ENCODE measurements around the gene ARRDC3.
"Not testable (repeated sequence)": the region's sequence is repeated elsewhere in the genome, so short reads cannot be mapped to it uniquely, and the experiment has no call there.

The ARRDC3 gene

GRCh38 chr5:91340532-91340931 is 42.6 kb downstream of the ARRDC3 start:
- Histone ChIP-seq H3K27me3 (replicated peaks in 2 of 5; ENCODE audit: control insufficient read depth in 4 of 5, insufficient read depth in 5 of 5, low read length in 4 of 5) (no peaks in the 10 kb centered on the region), H3K4me3 (ENCODE audit: control insufficient read depth in 1 of 7, extremely low read depth in 1 of 7, insufficient read depth in 4 of 7, low read depth in 2 of 7, low read length in 6 of 7) (no peak overlapping the region), H3K4me1 (ENCODE audit: control extremely low read depth in 1 of 4, control insufficient read depth in 4 of 4, insufficient read depth in 4 of 4, low read length in 3 of 4) (no peaks in the 10 kb centered on the region), H3K9me3 (ENCODE audit: control extremely low read depth in 1 of 5, control insufficient read depth in 4 of 5, insufficient read depth in 2 of 5, low read depth in 1 of 5, low read length in 4 of 5) (no peaks in the 10 kb centered on the region), H3K27ac (ENCODE audit: insufficient read depth in 1 of 2, low read depth in 1 of 2, low read length in 2 of 2, poor library complexity in 1 of 2, severe bottlenecking in 2 of 2) (no peak overlapping the region), H3K36me3 (ENCODE audit: control insufficient read depth in 4 of 4, insufficient read depth in 4 of 4, low read length in 3 of 4) (no peaks in the 10 kb centered on the region)
- WGBS (ENCODE audit: insufficient coverage) = no CpG with 5 or more reads among the region's 3 CpGs
- ChIA-PET CTCF (interaction anchor here (0.6 kb wide), 1 partner anchor 119 kb away, joined by 3 read pairs; no protein-coding TSS in a partner anchor), POLR2A (no interaction called here)
- DNase-seq = no peak

GRCh38 chr5:91339063-91339705 is 43.9 kb downstream of the ARRDC3 start:
- no peak overlapping the region for H3K27ac ChIP-seq (ENCODE audit: insufficient read depth in 1 of 2, low read depth in 1 of 2, low read length in 2 of 2, poor library complexity in 1 of 2, severe bottlenecking in 2 of 2)
- H3K9me3 ChIP-seq (ENCODE audit: control extremely low read depth in 1 of 5, control insufficient read depth in 4 of 5, insufficient read depth in 2 of 5, low read depth in 1 of 5, low read length in 4 of 5) = no peaks in the 10 kb centered on the region
- no peaks in the 10 kb centered on the region for H3K4me1 ChIP-seq (ENCODE audit: control extremely low read depth in 1 of 4, control insufficient read depth in 4 of 4, insufficient read depth in 4 of 4, low read length in 3 of 4)
- no peak overlapping the region for H3K4me3 ChIP-seq (ENCODE audit: control insufficient read depth in 1 of 7, extremely low read depth in 1 of 7, insufficient read depth in 4 of 7, low read depth in 2 of 7, low read length in 6 of 7)
- 100% methylated on average over 2 of the region's 3 CpGs for WGBS (ENCODE audit: insufficient coverage)
- ChIA-PET POLR2A (no interaction called here), CTCF (no interaction called here)
- no peaks in the 10 kb centered on the region for H3K27me3 ChIP-seq (replicated peaks in 2 of 5; ENCODE audit: control insufficient read depth in 4 of 5, insufficient read depth in 5 of 5, low read length in 4 of 5)
- no peak for DNase-seq
- no peaks in the 10 kb centered on the region for H3K36me3 ChIP-seq (ENCODE audit: control insufficient read depth in 4 of 4, insufficient read depth in 4 of 4, low read length in 3 of 4)

GRCh38 chr5:91332267-91333045 is 50.7 kb downstream of the ARRDC3 start:
- no peaks in the 10 kb centered on the region for H3K36me3 ChIP-seq (ENCODE audit: control insufficient read depth in 4 of 4, insufficient read depth in 4 of 4, low read length in 3 of 4)
- H3K27ac ChIP-seq (ENCODE audit: insufficient read depth in 1 of 2, low read depth in 1 of 2, low read length in 2 of 2, poor library complexity in 1 of 2, severe bottlenecking in 2 of 2) = no peak overlapping the region
- H3K4me1 ChIP-seq (ENCODE audit: control extremely low read depth in 1 of 4, control insufficient read depth in 4 of 4, insufficient read depth in 4 of 4, low read length in 3 of 4) = no peaks in the 10 kb centered on the region
- DNase-seq = peak in 1 of 3 donors; percentile 35
- POLR2A ChIA-PET = no interaction called here
- CTCF ChIA-PET = no interaction called here
- no peaks in the 10 kb centered on the region for H3K27me3 ChIP-seq (replicated peaks in 2 of 5; ENCODE audit: control insufficient read depth in 4 of 5, insufficient read depth in 5 of 5, low read length in 4 of 5)
- no peak overlapping the region for H3K4me3 ChIP-seq (ENCODE audit: control insufficient read depth in 1 of 7, extremely low read depth in 1 of 7, insufficient read depth in 4 of 7, low read depth in 2 of 7, low read length in 6 of 7)
- H3K9me3 ChIP-seq (ENCODE audit: control extremely low read depth in 1 of 5, control insufficient read depth in 4 of 5, insufficient read depth in 2 of 5, low read depth in 1 of 5, low read length in 4 of 5) = no peaks in the 10 kb centered on the region
- WGBS (ENCODE audit: insufficient coverage) = 82% methylated on average over 5 of the region's 8 CpGs

GRCh38 chr5:91331705-91332104 is 51.4 kb downstream of the ARRDC3 start:
- Histone ChIP-seq H3K36me3 (ENCODE audit: control insufficient read depth in 4 of 4, insufficient read depth in 4 of 4, low read length in 3 of 4) (no peaks in the 10 kb centered on the region), H3K9me3 (ENCODE audit: control extremely low read depth in 1 of 5, control insufficient read depth in 4 of 5, insufficient read depth in 2 of 5, low read depth in 1 of 5, low read length in 4 of 5) (no peaks in the 10 kb centered on the region), H3K4me1 (ENCODE audit: control extremely low read depth in 1 of 4, control insufficient read depth in 4 of 4, insufficient read depth in 4 of 4, low read length in 3 of 4) (no peaks in the 10 kb centered on the region), H3K27ac (ENCODE audit: insufficient read depth in 1 of 2, low read depth in 1 of 2, low read length in 2 of 2, poor library complexity in 1 of 2, severe bottlenecking in 2 of 2) (no peak overlapping the region), H3K4me3 (ENCODE audit: control insufficient read depth in 1 of 7, extremely low read depth in 1 of 7, insufficient read depth in 4 of 7, low read depth in 2 of 7, low read length in 6 of 7) (no peak overlapping the region), H3K27me3 (replicated peaks in 2 of 5; ENCODE audit: control insufficient read depth in 4 of 5, insufficient read depth in 5 of 5, low read length in 4 of 5) (no peaks in the 10 kb centered on the region)
- WGBS (ENCODE audit: insufficient coverage) = 100% methylated on average over 1 of the region's 1 CpG
- ChIA-PET POLR2A (no interaction called here), CTCF (no interaction called here)
- DNase-seq = no peak

- Histone ChIP-seq H3K4me3 (ENCODE audit: control insufficient read depth in 1 of 7, extremely low read depth in 1 of 7, insufficient read depth in 4 of 7, low read depth in 2 of 7, low read length in 6 of 7) (no peak overlapping the region), H3K27ac (ENCODE audit: insufficient read depth in 1 of 2, low read depth in 1 of 2, low read length in 2 of 2, poor library complexity in 1 of 2, severe bottlenecking in 2 of 2) (no peak overlapping the region), H3K4me1 (ENCODE audit: control extremely low read depth in 1 of 4, control insufficient read depth in 4 of 4, insufficient read depth in 4 of 4, low read length in 3 of 4) (no peaks in the 10 kb centered on the region), H3K36me3 (ENCODE audit: control insufficient read depth in 4 of 4, insufficient read depth in 4 of 4, low read length in 3 of 4) (no peaks in the 10 kb centered on the region), H3K9me3 (ENCODE audit: control extremely low read depth in 1 of 5, control insufficient read depth in 4 of 5, insufficient read depth in 2 of 5, low read depth in 1 of 5, low read length in 4 of 5) (no peaks in the 10 kb centered on the region), H3K27me3 (replicated peaks in 2 of 5; ENCODE audit: control insufficient read depth in 4 of 5, insufficient read depth in 5 of 5, low read length in 4 of 5) (no peaks in the 10 kb centered on the region)
- DNase-seq = no peak
- POLR2A ChIA-PET = no interaction called here
- WGBS (ENCODE audit: insufficient coverage) = 100% methylated on average over 1 of the region's 1 CpG
- CTCF ChIA-PET = interaction anchor here (0.9 to 1.5 kb wide), 2 partner anchors 13 to 505 kb away, joined by 3 to 7 read pairs; no protein-coding TSS in a partner anchor
Measured at GRCh38 chr5:91329283-91329682, 53.8 kb downstream of the ARRDC3 start.

GRCh38 chr5:91328743-91329142 is 54.4 kb downstream of the ARRDC3 start:
- CTCF ChIA-PET = no interaction called here
- H3K36me3 ChIP-seq (ENCODE audit: control insufficient read depth in 4 of 4, insufficient read depth in 4 of 4, low read length in 3 of 4) = no peaks in the 10 kb centered on the region
- no peaks in the 10 kb centered on the region for H3K9me3 ChIP-seq (ENCODE audit: control extremely low read depth in 1 of 5, control insufficient read depth in 4 of 5, insufficient read depth in 2 of 5, low read depth in 1 of 5, low read length in 4 of 5)
- no peak for DNase-seq
- POLR2A ChIA-PET = no interaction called here
- H3K27ac ChIP-seq (ENCODE audit: insufficient read depth in 1 of 2, low read depth in 1 of 2, low read length in 2 of 2, poor library complexity in 1 of 2, severe bottlenecking in 2 of 2) = no peak overlapping the region
- no peaks in the 10 kb centered on the region for H3K27me3 ChIP-seq (replicated peaks in 2 of 5; ENCODE audit: control insufficient read depth in 4 of 5, insufficient read depth in 5 of 5, low read length in 4 of 5)
- WGBS (ENCODE audit: insufficient coverage) = 97% methylated on average over 3 of the region's 4 CpGs
- H3K4me3 ChIP-seq (ENCODE audit: control insufficient read depth in 1 of 7, extremely low read depth in 1 of 7, insufficient read depth in 4 of 7, low read depth in 2 of 7, low read length in 6 of 7) = no peak overlapping the region
- no peaks in the 10 kb centered on the region for H3K4me1 ChIP-seq (ENCODE audit: control extremely low read depth in 1 of 4, control insufficient read depth in 4 of 4, insufficient read depth in 4 of 4, low read length in 3 of 4)

- POLR2A ChIA-PET; H3K4me1 ChIP-seq (ENCODE audit: control extremely low read depth in 1 of 4, control insufficient read depth in 4 of 4, insufficient read depth in 4 of 4, low read length in 3 of 4); H3K27me3 ChIP-seq (replicated peaks in 2 of 5; ENCODE audit: control insufficient read depth in 4 of 5, insufficient read depth in 5 of 5, low read length in 4 of 5); CTCF ChIA-PET; DNase-seq; H3K27ac ChIP-seq (ENCODE audit: insufficient read depth in 1 of 2, low read depth in 1 of 2, low read length in 2 of 2, poor library complexity in 1 of 2, severe bottlenecking in 2 of 2); H3K4me3 ChIP-seq (ENCODE audit: control insufficient read depth in 1 of 7, extremely low read depth in 1 of 7, insufficient read depth in 4 of 7, low read depth in 2 of 7, low read length in 6 of 7); H3K9me3 ChIP-seq (ENCODE audit: control extremely low read depth in 1 of 5, control insufficient read depth in 4 of 5, insufficient read depth in 2 of 5, low read depth in 1 of 5, low read length in 4 of 5); H3K36me3 ChIP-seq (ENCODE audit: control insufficient read depth in 4 of 4, insufficient read depth in 4 of 4, low read length in 3 of 4): not testable (repeated sequence)
- 100% methylated on average over 1 of the region's 4 CpGs for WGBS (ENCODE audit: insufficient coverage)
Measured at GRCh38 chr5:91322981-91323380, 60.1 kb downstream of the ARRDC3 start.
